GM10266 (cell line): Measurements from ENCODE around the gene EFCAB8.

Experiments
- DNase-seq: peaks from one replicate; pipeline ENCODE4 v3.0.0; 2012; ENCODE audit errors: extremely low spot score
- CTCF ChIP-seq: IDR thresholded peaks from 2 replicates; pipeline ENCODE4 v1.5.1; 2012; ENCODE audit warnings: mild to moderate bottlenecking, low read depth; ENCODE audit not compliant: control insufficient read depth, insufficient read depth; ENCODE audit errors: missing control alignments

The EFCAB8 gene

DNA sequence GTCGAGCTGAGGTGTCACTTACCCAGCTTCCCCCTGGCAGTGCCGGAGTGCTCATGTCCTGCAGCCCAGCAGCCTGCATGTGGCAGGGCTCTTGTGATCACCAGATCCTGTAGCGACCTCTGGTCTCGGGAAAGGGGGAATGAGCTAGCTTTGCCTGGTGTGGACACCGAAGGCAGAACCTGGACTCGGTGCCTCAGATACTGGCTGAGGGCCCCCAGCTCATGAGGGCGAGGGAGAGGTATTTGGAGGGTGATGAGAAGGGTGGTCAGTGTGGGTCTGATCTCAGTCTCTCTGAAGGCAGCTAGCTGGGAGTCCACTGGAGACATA is 119.2 kb downstream of the EFCAB8 start:
- DNase-seq = no peak
- TF ChIP-seq CTCF = no peak

DNA sequence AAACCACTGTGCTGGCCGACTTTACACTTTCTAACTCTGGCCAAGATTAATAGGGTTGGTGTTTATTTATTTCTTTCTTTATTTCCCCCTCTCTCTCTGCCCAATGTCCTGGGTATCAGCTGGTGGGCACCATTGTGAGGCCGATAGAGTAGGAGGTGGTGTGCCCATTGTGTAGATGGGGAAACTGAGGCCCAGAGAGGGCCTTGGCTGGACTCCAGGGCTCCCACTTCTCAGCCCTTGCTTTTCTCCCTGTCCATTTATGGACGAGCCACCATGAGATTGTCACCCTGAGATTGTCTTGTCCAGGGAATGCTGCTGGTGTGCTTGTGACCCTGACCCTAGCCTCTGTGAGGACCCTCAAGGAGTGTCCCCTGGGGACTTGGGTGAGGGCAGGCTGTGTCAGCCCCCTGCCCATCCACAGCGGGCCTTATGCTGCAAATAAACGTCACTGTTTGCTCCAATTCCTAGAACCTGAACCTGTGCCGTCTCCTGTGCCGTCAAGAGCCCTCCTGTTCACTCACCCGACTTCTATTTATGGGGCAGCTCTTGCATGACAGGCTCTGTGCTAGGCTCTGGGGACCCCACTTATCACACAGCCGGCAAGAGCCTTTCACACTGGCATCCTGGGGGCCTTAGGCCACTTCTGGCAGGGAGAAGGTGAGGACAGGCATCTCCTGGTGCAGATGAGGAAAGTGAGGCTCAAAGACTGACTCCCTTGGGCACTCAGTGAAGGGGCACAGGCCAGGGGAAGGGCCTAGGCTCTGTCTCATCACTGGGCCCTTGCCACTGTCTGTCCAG is 120.7 kb downstream of the EFCAB8 start:
- no peak for DNase-seq
- TF ChIP-seq CTCF = no peak

DNA sequence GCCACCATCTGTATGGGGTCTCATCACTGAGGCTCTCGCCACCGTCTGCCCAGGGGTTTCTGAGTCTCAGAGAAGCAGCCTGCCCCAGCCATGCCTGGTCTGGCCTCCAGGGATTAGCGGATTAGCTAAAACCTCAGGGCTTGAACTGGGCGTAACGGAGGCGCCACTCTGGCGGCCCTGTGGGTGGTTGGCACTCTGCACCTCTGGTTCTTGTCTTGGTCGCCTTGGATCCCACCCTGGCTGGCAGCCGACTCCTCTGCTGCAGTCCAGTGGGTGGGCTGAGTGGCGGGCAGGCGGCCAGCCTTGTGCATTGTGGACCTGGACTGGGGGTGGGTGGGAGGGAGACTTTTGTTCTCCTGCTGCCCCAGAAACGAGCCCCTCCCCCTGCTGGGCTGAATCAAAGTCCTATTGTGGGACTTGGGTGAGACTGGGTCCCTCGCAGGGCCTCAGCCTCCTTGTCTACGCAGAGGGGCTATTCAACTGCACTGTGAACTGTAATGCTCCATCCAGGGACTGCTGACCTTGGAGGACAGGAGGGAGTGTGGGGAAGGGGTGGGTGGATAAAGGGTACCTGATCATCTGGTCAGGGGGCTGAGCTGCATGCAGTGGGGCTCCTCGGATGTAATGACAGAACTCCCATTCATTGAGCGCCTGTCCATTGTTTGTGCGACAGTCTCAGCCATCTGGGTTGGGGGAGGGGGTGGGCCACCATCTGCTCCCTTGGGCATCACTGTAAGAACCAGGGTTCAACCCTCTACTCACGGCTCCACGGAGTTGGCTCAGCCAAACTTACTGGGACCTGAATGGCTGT is 121.6 kb downstream of the EFCAB8 start:
- DNase-seq = no peak

DNA sequence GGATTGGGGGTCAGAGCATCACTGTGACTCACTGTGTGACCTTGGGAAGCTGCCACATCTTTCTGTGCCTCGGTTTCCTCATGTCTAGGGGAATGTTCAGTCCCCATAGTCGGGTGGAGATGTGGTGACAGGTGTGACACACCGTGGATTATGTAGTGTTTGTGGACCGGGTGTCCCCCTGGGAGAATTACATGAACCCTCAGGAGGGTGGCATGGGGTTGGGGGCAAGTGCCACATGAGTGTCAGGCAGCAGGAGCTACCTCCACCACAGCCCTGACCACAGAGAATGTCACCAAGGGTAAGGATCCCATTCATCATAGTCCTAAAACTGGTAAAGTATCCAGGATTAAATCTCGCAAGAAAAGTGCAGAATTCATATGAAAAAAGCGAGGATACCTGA is 122.3 kb downstream of the EFCAB8 start:
- no peak for DNase-seq
- no peak for TF ChIP-seq CTCF

More for the DNA sequence above, 121.6 kb downstream of the EFCAB8 start:
- TF ChIP-seq CTCF = no peak

GRCh38 chr20:32982617-32983458 is 124.1 kb downstream of the EFCAB8 start:
- no peak for TF ChIP-seq CTCF
- no peak for DNase-seq

DNA sequence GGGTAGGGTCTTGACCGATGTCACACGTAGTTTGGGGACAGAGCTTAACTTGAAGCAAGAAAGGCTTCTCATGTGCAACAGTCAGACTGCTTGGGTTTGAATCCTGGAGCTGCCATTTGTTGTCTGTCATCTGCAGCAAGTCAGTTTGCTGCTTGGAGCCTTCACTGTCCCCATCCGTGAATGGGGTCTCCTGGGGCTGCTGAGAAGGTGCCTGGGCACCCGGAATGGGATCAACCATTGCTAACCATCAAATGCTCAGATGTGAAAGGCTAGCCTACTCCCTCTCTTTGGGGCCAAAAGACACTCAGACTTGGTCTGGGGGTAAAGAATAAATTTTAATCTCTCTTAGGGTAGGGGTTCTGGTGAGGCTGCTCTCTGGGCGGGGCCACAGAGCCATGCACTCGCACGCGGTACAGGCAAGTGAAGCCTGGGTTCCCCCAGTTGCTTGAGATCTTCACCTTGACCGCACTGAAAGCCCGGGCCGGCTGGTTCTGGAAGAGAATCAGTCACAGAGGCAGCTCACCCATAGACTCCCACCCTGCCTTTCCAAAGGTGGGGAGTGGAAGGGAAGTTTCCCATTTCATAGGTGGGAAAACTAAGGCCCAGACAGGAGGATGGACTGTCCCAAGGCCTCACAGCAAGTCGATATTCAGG is 124.9 kb downstream of the EFCAB8 start:
- TF ChIP-seq CTCF = no peak
- DNase-seq = no peak
